Dermis blood vessel endothelial cell (primary cell): ENCODE results near the gene KRTAP1-5. TPM values are rescaled to one million over a fixed set of nuclear protein-coding genes. Genes with fewer than 3 reads are reported as not detected.
"Not testable (repeated sequence)": the region's sequence is repeated elsewhere in the genome, so short reads cannot be mapped to it uniquely, and the experiment has no call there.

Experiments
- DNase-seq: peaks from one replicate; pipeline ENCODE4 v3.0.0; 2010
- total RNA-seq: library from RNA; depleted of rRNA; stranded (reverse); fragments of >200 nt; gene quantifications from 2 replicates; pipeline ENCODE4 v1.2.3, GENCODE V29; 2014

Gene KRTAP1-5
- total RNA-seq, 1 donor from 2014 or later: not detected

GRCh38 chr17:41046735-41047465, 19.9 kb upstream of the KRTAP1-5 start, which contains the start of gene KRTAP2-1:
TSS of gene KRTAP2-1 (minus strand) at chr17:41047316. CDS start at chr17:41047267, 49 bp downstream.
- not testable (repeated sequence) for DNase-seq

- no peak for DNase-seq
Observed at GRCh38 chr17:41042953-41043352, 15.9 kb upstream of the KRTAP1-5 start.

- DNase-seq: not testable (repeated sequence)
Observed at GRCh38 chr17:41040783-41041571, 14.0 kb upstream of the KRTAP1-5 start, which contains the start of gene KRTAP1-1. TSS of gene KRTAP1-1 (minus strand) at chr17:41041450. CDS start at chr17:41041397, 53 bp downstream.

DNA sequence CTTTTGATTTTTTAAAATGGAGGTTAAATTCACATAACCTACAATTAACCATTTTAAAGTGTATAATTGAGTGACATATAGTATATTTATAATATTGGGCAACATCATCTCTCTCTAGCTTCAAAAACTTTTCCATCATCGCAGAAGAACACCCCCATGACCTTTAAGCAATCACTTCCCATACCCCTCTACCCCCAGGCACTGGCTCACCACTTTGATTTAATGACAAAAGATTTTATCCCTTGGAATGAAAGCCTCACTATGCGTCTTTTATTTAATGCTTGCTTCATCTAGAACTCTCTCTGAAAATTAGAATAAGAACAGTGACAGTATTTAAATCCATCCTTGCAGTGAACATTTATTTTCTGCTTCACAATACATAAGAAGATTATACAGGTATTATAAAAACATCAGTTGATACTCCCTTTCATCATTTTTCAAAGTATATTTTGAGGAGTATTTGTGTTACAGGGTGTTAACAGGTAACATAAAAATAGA, 10.9 kb upstream of the KRTAP1-5 start:
- no peak for DNase-seq

DNA sequence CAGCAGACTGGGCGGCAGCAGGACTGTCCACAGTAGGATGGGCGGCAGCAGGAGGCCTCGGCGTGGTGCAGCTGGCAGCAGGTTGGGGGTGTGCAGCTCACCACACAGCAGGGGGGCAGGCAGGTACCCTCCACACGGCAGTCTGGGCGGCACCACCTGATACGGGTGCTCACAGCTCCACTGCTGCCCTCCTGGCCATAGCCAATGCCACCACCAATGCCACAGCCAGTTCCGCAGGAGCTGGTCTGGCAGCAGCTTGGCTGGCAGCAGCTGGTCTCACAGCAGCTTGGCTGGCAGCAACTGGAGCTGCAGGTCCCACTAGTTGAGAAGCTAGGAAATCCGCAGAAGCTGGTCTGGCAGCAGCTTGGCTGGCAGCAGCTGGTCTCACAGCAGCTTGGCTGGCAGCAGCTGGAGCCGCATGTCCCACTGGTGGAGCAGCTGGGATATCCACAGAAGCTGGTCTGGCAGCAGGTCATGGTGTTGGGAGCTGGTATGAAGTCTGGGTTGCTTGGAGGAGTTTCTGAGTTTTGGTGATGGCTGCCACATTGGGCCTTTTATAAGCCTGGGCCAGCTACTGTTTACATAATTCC, 7.4 kb upstream of the KRTAP1-5 start, which contains the start of gene KRTAP1-3:
Gene KRTAP1-3, minus strand, starts transcription at position 529 of the 590 bp plus-strand sequence. Its CDS starts 53 bp downstream, at position 476.
- not testable (repeated sequence) for DNase-seq

DNA sequence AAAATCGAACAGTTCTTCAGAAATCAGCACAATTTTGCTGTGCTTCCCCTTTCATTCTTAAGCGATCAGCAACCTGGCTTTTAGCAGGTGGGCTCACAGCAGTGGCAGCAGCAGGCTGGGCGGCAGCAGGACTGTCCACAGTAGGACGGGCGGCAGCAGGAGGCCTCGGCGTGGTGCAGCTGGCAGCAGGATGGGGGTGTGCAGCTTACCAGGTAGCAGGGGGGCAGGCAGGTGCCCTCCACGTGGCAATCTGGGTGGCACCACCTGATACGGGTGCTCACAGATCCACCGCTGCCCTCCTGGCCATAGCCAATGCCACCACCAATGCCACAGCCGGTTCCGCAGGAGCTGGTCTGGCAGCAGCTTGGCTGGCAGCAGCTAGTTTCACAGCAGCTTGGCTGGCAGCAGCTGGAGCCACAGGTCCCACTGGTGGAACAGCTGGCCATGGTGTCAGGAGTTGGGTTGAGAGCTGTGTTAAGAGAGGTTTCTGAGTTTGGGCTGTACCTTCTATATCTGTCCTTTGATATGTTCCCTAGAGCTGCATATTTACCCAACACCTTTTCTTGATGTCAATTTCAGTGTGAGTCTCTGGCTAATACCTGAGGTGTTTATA, 2.7 kb upstream of the KRTAP1-5 start, which contains the start of gene KRTAP1-4:
Gene KRTAP1-4, minus strand, starts transcription at position 563 of the 613 bp plus-strand sequence. Its CDS starts 117 bp downstream, at position 446.
- no peak for DNase-seq

GRCh38 chr17:41024697-41025096, 2.3 kb downstream of the KRTAP1-5 start:
- DNase-seq: no peak

DNA sequence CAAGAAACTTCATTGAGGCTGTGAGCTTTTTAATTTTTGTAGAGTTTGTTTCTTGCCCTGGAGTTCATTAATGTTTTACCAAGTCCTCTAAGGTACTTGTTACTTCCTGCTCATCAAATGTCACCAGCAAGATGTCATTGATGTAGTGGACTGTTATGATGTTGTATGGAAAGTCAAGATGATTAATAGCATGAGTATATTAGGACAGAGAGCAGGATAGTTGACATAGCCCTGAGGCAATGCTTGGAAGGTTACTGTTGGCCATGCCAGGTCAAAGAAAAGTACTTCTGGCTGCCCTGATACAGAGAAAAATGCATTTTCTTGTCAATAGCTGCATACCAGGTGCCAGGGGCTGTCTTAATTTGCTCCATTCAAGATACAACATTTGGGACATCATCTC, 6.7 kb downstream of the KRTAP1-5 start:
- no peak for DNase-seq

DNA sequence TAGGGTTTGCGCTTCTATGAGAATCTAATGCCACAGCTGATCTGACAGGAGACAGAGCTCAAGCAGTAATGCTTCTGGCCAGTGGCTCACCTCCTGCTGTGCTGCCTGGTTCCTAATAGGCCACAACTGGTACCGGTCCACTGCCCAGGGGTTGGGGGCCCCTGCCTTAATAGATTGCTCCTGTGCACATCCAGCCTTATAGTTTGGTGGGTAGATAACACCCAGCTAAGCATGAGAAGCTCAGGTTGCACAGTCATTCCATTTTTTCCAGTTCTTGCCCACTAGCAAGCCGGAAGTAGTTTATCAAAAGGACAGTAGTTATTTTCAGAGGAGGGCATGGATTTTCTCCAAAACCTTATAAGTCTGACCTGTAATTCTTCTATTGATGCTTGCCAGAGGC, 7.6 kb downstream of the KRTAP1-5 start:
- DNase-seq: no peak

DNA sequence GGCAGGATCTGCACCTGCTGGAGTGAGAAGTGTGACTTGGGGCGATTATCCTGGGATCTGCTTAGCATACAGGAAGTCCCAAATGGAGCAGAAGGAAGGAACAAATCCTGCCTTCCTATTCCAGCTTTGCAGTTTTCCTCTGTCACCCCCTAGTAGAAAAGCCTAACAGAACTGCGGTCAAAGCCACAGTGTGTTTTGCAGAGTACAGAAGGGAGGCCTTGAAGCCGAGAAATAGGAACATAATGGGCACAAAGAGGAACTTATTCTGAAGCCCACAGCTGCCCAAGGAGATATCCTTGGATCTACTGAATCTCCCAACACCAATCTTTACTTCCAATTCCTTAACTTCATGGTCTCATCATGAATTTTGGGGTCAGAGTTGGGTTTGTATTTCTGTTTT, 8.5 kb downstream of the KRTAP1-5 start:
- no peak for DNase-seq

DNA sequence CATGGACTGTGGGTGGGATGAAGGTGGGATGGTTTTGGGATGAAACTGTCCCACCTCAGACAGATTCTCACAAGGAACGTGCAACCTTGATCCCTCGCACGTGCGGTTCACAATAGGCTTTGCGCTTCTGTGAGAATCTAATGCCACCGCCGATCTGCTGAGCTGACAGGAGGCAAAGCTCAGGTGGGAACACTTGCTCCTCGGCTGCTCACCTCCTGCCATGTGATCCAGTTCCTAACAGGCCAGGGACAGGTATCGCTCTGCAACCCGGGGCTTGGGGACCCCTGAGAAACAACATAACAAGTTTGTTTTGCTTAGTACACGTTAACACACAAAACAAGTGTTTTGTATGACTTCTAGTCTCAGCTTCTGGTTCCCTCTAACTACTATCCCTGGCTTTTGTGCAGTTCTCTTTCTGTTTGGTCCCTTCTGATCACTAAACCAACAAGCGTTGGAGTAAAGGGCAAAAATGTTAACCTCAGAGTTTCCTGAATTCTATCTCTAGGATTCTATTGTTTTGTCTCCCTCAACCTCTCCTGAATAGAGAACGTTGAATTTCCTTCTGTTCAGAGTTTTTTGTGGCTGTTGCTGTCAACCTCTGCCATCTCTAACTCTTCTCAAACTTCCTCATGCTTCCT, 10.3 kb downstream of the KRTAP1-5 start:
- DNase-seq: no peak

DNA sequence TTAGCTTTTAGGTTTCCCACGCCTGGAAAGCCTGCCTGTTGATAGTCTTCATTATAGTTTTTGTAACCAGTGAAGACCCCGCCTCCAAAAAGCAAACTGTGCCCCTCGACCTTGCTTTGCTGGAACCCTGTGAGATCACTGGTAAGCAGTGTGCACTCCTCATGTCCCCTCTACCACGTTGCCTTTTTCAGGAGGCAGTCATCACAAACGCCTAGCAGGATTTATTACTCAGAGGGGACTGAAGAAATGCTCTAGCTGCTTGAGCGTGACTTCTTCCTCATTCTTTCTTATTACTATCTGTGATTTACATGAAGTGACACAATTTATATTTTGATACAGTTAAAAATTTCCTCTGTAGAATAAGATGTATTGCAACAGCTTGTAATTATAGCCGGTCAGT, 11.6 kb downstream of the KRTAP1-5 start:
- no peak for DNase-seq

- DNase-seq: no peak
Observed at GRCh38 chr17:41013606-41014005, 13.4 kb downstream of the KRTAP1-5 start.

GRCh38 chr17:41013181-41013580, 13.8 kb downstream of the KRTAP1-5 start:
- no peak for DNase-seq

GRCh38 chr17:41012326-41013120, 14.5 kb downstream of the KRTAP1-5 start:
- DNase-seq: no peak

DNA sequence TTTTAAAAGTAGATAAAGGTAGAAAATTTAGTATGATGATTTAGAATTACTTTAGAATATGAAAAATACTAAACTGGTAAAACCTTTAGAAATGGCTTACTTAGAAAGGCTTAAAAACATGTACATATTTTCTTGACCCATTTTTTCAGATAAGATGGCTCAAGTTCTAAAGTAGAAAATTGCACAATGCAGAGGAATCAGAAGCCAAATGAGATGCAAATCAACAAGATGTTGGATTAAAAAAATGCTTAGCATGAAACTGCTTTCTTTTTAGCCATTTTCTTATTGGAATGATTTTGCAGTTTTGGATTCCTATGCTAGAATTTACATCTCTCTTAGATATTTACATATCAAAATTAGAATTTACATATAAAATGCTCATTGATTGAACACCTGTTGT, 16.6 kb downstream of the KRTAP1-5 start:
- DNase-seq: no peak

DNA sequence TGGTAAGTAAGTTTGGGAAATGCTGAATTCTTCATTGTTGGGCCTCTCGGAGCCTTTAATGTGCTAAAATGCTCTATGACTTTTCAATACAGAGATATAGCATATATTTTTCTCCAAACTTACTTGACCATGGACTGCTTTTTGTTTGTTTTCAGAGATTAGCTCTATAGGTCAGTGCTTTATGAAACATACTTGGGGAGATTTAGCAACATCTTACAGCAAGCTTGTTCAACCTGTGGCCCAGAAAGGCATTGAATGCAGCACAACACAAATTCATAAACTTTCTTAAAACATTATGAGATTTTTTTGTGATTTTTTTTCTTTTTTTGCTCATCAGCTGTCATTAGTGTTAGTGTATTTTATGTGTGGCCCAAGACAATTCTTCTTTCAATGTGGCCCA, 17.1 kb downstream of the KRTAP1-5 start:
- DNase-seq: no peak

- DNase-seq: no peak
Observed at GRCh38 chr17:41009301-41009760, 17.7 kb downstream of the KRTAP1-5 start.

- no peak for DNase-seq
Observed at GRCh38 chr17:41008811-41009210, 18.2 kb downstream of the KRTAP1-5 start, which contains the start of gene KRTAP3-1. TSS of gene KRTAP3-1 (minus strand) at chr17:41009128. CDS start at chr17:41009074, 54 bp downstream.

- DNase-seq: no peak
Observed at GRCh38 chr17:41004397-41004796, 22.6 kb downstream of the KRTAP1-5 start.

- no peak for DNase-seq
Observed at GRCh38 chr17:41003926-41004325, 23.1 kb downstream of the KRTAP1-5 start.
